Measurements from ENCODE around the gene AKR7A2.

Gene AKR7A2

GRCh38 chr1:19327736-19328135, 15.8 kb upstream of the AKR7A2 start:
- H3K4me1 ChIP-seq: no peaks in the 10 kb centered on the region
- H3K4me2 ChIP-seq (ENCODE audit: low read length): no peak overlapping the region
- no peak for TF ChIP-seq CTCF (IDR thresholded peaks at IDR 0.05)
- H3K27ac ChIP-seq: no peak overlapping the region
- no peaks in the 10 kb centered on the region for H3K36me3 ChIP-seq (ENCODE audit: control insufficient read depth, insufficient read depth, low read length)
- H3K27me3 ChIP-seq (ENCODE audit: control insufficient read depth, insufficient read depth, low read length): no peaks in the 10 kb centered on the region
- H3K9me3 ChIP-seq (ENCODE audit: control insufficient read depth, low read length): no peaks in the 10 kb centered on the region
- no peak overlapping the region for H3K4me3 ChIP-seq (ENCODE audit: low read depth, low read length)
- H3K79me2 ChIP-seq: no peaks in the 10 kb centered on the region
- H3K9ac ChIP-seq: no peak overlapping the region
- no peak overlapping the region for H2AFZ ChIP-seq

- Histone ChIP-seq H3K4me1 (no peaks in the 10 kb centered on the region), H3K27me3 (ENCODE audit: control insufficient read depth, insufficient read depth, low read length) (no peaks in the 10 kb centered on the region), H3K27ac (no peak overlapping the region), H3K9ac (no peak overlapping the region), H3K9me3 (ENCODE audit: control insufficient read depth, low read length) (no peaks in the 10 kb centered on the region), H3K4me2 (ENCODE audit: low read length) (no peak overlapping the region), H3K36me3 (ENCODE audit: control insufficient read depth, insufficient read depth, low read length) (no peaks in the 10 kb centered on the region), H3K79me2 (no peaks in the 10 kb centered on the region), H3K4me3 (ENCODE audit: low read depth, low read length) (no peak overlapping the region), H2AFZ (no peak overlapping the region)
- no peak for TF ChIP-seq CTCF (IDR thresholded peaks at IDR 0.05)
These were observed 15.4 kb upstream of the AKR7A2 start for GRCh38 chr1:19327301-19327700.

GRCh38 chr1:19326748-19327065, 14.8 kb upstream of the AKR7A2 start:
- no peaks in the 10 kb centered on the region for H3K4me1 ChIP-seq
- no peak overlapping the region for H2AFZ ChIP-seq
- no peaks in the 10 kb centered on the region for H3K27me3 ChIP-seq (ENCODE audit: control insufficient read depth, insufficient read depth, low read length)
- H3K9me3 ChIP-seq (ENCODE audit: control insufficient read depth, low read length): no peaks in the 10 kb centered on the region
- H3K4me2 ChIP-seq (ENCODE audit: low read length): no peak overlapping the region
- H3K36me3 ChIP-seq (ENCODE audit: control insufficient read depth, insufficient read depth, low read length): no peaks in the 10 kb centered on the region
- H3K9ac ChIP-seq: no peak overlapping the region
- no peak overlapping the region for H3K27ac ChIP-seq
- H3K79me2 ChIP-seq: no peaks in the 10 kb centered on the region
- no peak overlapping the region for H3K4me3 ChIP-seq (ENCODE audit: low read depth, low read length)
- no peak for TF ChIP-seq CTCF (IDR thresholded peaks at IDR 0.05)

GRCh38 chr1:19325958-19326747, 14.2 kb upstream of the AKR7A2 start:
- H3K9me3 ChIP-seq (ENCODE audit: control insufficient read depth, low read length): no peaks in the 10 kb centered on the region
- no peak overlapping the region for H3K4me3 ChIP-seq (ENCODE audit: low read depth, low read length)
- H3K36me3 ChIP-seq (ENCODE audit: control insufficient read depth, insufficient read depth, low read length): no peaks in the 10 kb centered on the region
- H3K27me3 ChIP-seq (ENCODE audit: control insufficient read depth, insufficient read depth, low read length): no peaks in the 10 kb centered on the region
- no peak overlapping the region for H3K27ac ChIP-seq
- no peak overlapping the region for H3K9ac ChIP-seq
- H3K79me2 ChIP-seq: no peaks in the 10 kb centered on the region
- H3K4me1 ChIP-seq: no peaks in the 10 kb centered on the region
- no peak for TF ChIP-seq CTCF (IDR thresholded peaks at IDR 0.05)
- H3K4me2 ChIP-seq (ENCODE audit: low read length): no peak overlapping the region
- H2AFZ ChIP-seq: no peak overlapping the region

GRCh38 chr1:19325368-19325957, 13.5 kb upstream of the AKR7A2 start:
- no peak overlapping the region for H3K4me2 ChIP-seq (ENCODE audit: low read length)
- H3K27me3 ChIP-seq (ENCODE audit: control insufficient read depth, insufficient read depth, low read length): no peaks in the 10 kb centered on the region
- no peaks in the 10 kb centered on the region for H3K9me3 ChIP-seq (ENCODE audit: control insufficient read depth, low read length)
- no peaks in the 10 kb centered on the region for H3K4me1 ChIP-seq
- no peak for TF ChIP-seq CTCF (IDR thresholded peaks at IDR 0.05)
- H3K4me3 ChIP-seq (ENCODE audit: low read depth, low read length): no peak overlapping the region
- no peak overlapping the region for H2AFZ ChIP-seq
- H3K79me2 ChIP-seq: no peaks in the 10 kb centered on the region
- H3K27ac ChIP-seq: no peak overlapping the region
- H3K36me3 ChIP-seq (ENCODE audit: control insufficient read depth, insufficient read depth, low read length): no peaks in the 10 kb centered on the region
- no peak overlapping the region for H3K9ac ChIP-seq
